Measurements from ENCODE around the gene UFC1. TPM values are rescaled to one million over a fixed set of nuclear protein-coding genes. Genes with fewer than 3 reads are reported as not detected.

UFC1 gene
- total and polyA plus RNA-seq, 2 of the 13 experiments (the other 11 are each of a cell fraction or from before 2014, with no cell fraction given): 72.8 to 85.2 TPM

DNA sequence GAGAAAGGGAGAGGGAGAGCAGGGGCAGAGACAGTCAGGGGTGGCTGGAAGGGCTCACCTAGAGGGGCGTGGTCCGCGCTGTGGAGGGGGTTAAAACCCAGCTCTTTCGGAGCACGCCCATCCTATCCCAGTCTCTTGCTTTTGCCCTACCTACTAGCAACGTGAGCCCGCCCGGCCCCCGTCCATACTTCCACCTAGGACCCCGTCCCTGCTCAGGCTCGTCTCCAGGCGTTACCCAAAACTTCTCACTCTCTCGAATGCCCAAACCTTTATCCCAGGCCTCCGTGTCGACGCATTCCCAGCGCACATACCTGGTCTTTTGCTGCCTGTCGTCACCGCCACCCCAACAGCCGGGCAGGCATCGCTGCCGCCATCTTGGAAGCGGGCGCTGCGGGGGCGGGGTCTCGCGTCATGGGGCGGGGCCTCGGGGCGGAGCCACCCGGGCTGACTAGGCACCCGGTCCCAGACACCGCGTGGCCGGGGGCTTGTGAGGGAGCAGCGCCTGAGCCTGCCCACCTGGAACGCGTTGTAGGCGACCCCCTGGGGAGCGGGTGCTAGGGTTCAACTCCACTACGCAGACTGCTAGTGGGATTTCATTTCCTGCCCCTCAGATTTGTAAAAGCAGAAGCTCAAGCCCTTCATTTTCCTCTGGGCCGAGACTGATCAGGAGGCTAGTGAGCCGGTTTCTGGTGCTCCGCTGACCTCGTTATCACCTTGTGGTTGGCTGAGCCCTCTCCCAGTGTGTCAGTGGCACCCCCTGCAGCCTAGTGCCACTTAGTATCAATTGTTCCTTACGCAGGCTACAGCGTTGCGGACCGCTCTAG is 23.5 kb downstream of the UFC1 start, which contains the start of gene B4GALT3 (continued):
- TF ChIP-seq AKAP8 (CRISPR knock-in tag; IDR thresholded peaks at IDR 0.05): no peak
- no peak; the same call in 1 of the 2 replicates for TF ChIP-seq SIN3B (IDR thresholded peaks at IDR 0.05; ENCODE audit: low read length)
- TF ChIP-seq ZMYM3 (CRISPR knock-in tag; IDR thresholded peaks at IDR 0.05): 0 out of 2 replicates have a peak, but pooled peaks have one; percentile 9
- TF ChIP-seq TAF15 (IDR thresholded peaks at IDR 0.05; ENCODE audit: low read depth, low read length, poor library complexity, severe bottlenecking): no peak
- no peak for TF ChIP-seq BHLHE40 (IDR thresholded peaks at IDR 0.05; ENCODE audit: low read length)
- TF ChIP-seq SNAPC2 (CRISPR knock-in tag; IDR thresholded peaks at IDR 0.05): peak; percentile 53; the same call in 1 of the 2 replicates
- no peak; the same call in 1 of the 2 replicates for TF ChIP-seq ZNF747 (CRISPR knock-in tag; IDR thresholded peaks at IDR 0.05; ENCODE audit: borderline replicate concordance)
- TF ChIP-seq, protein P1, sequence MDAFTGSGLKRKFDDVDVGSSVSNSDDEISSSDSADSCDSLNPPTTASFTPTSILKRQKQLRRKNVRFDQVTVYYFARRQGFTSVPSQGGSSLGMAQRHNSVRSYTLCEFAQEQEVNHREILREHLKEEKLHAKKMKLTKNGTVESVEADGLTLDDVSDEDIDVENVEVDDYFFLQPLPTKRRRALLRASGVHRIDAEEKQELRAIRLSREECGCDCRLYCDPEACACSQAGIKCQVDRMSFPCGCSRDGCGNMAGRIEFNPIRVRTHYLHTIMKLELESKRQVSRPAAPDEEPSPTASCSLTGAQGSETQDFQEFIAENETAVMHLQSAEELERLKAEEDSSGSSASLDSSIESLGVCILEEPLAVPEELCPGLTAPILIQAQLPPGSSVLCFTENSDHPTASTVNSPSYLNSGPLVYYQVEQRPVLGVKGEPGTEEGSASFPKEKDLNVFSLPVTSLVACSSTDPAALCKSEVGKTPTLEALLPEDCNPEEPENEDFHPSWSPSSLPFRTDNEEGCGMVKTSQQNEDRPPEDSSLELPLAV (CRISPR knock-in tag; conservative IDR thresholded peaks at IDR 0.05; ENCODE audit: low read depth): no peak
- TF ChIP-seq, protein P2, sequence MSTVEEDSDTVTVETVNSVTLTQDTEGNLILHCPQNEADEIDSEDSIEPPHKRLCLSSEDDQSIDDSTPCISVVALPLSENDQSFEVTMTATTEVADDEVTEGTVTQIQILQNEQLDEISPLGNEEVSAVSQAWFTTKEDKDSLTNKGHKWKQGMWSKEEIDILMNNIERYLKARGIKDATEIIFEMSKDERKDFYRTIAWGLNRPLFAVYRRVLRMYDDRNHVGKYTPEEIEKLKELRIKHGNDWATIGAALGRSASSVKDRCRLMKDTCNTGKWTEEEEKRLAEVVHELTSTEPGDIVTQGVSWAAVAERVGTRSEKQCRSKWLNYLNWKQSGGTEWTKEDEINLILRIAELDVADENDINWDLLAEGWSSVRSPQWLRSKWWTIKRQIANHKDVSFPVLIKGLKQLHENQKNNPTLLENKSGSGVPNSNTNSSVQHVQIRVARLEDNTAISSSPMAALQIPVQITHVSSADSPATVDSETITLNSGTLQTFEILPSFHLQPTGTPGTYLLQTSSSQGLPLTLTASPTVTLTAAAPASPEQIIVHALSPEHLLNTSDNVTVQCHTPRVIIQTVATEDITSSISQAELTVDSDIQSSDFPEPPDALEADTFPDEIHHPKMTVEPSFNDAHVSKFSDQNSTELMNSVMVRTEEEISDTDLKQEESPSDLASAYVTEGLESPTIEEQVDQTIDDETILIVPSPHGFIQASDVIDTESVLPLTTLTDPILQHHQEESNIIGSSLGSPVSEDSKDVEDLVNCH (CRISPR knock-in tag; IDR thresholded peaks at IDR 0.05): peak; percentile 88; the same call in 1 of the 2 replicates
- TF ChIP-seq PHB2 (IDR thresholded peaks at IDR 0.05; ENCODE audit: partially characterized antibody): no peak
- TF ChIP-seq ZNF546 (CRISPR knock-in tag; conservative IDR thresholded peaks at IDR 0.05): no peak
- TF ChIP-seq NFE2 (CRISPR knock-in tag; IDR thresholded peaks at IDR 0.05): no peak
- peak; percentile 34; the same call in 1 of the 2 replicates for TF ChIP-seq FOXC1 (CRISPR knock-in tag; IDR thresholded peaks at IDR 0.05; ENCODE audit: borderline replicate concordance)
- TF ChIP-seq, protein P3, sequence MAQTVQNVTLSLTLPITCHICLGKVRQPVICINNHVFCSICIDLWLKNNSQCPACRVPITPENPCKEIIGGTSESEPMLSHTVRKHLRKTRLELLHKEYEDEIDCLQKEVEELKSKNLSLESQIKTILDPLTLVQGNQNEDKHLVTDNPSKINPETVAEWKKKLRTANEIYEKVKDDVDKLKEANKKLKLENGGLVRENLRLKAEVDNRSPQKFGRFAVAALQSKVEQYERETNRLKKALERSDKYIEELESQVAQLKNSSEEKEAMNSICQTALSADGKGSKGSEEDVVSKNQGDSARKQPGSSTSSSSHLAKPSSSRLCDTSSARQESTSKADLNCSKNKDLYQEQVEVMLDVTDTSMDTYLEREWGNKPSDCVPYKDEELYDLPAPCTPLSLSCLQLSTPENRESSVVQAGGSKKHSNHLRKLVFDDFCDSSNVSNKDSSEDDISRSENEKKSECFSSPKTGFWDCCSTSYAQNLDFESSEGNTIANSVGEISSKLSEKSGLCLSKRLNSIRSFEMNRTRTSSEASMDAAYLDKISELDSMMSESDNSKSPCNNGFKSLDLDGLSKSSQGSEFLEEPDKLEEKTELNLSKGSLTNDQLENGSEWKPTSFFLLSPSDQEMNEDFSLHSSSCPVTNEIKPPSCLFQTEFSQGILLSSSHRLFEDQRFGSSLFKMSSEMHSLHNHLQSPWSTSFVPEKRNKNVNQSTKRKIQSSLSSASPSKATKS (CRISPR knock-in tag; IDR thresholded peaks at IDR 0.05): no peak
- TF ChIP-seq, protein P4, sequence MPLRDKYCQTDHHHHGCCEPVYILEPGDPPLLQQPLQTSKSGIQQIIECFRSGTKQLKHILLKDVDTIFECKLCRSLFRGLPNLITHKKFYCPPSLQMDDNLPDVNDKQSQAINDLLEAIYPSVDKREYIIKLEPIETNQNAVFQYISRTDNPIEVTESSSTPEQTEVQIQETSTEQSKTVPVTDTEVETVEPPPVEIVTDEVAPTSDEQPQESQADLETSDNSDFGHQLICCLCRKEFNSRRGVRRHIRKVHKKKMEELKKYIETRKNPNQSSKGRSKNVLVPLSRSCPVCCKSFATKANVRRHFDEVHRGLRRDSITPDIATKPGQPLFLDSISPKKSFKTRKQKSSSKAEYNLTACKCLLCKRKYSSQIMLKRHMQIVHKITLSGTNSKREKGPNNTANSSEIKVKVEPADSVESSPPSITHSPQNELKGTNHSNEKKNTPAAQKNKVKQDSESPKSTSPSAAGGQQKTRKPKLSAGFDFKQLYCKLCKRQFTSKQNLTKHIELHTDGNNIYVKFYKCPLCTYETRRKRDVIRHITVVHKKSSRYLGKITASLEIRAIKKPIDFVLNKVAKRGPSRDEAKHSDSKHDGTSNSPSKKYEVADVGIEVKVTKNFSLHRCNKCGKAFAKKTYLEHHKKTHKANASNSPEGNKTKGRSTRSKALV (CRISPR knock-in tag; IDR thresholded peaks at IDR 0.05): no peak
- TF ChIP-seq, protein P5, sequence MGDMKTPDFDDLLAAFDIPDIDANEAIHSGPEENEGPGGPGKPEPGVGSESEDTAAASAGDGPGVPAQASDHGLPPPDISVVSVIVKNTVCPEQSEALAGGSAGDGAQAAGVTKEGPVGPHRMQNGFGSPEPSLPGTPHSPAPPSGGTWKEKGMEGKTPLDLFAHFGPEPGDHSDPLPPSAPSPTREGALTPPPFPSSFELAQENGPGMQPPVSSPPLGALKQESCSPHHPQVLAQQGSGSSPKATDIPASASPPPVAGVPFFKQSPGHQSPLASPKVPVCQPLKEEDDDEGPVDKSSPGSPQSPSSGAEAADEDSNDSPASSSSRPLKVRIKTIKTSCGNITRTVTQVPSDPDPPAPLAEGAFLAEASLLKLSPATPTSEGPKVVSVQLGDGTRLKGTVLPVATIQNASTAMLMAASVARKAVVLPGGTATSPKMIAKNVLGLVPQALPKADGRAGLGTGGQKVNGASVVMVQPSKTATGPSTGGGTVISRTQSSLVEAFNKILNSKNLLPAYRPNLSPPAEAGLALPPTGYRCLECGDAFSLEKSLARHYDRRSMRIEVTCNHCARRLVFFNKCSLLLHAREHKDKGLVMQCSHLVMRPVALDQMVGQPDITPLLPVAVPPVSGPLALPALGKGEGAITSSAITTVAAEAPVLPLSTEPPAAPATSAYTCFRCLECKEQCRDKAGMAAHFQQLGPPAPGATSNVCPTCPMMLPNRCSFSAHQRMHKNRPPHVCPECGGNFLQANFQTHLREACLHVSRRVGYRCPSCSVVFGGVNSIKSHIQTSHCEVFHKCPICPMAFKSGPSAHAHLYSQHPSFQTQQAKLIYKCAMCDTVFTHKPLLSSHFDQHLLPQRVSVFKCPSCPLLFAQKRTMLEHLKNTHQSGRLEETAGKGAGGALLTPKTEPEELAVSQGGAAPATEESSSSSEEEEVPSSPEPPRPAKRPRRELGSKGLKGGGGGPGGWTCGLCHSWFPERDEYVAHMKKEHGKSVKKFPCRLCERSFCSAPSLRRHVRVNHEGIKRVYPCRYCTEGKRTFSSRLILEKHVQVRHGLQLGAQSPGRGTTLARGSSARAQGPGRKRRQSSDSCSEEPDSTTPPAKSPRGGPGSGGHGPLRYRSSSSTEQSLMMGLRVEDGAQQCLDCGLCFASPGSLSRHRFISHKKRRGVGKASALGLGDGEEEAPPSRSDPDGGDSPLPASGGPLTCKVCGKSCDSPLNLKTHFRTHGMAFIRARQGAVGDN (CRISPR knock-in tag; IDR thresholded peaks at IDR 0.05): peak; percentile 96

Data from HepG2 (cell line).